HEK293 (cell line): Measurements from ENCODE around the gene ZNF273.

Source experiments
- CTCF ChIA-PET: fragments of 350-600 bp; formaldehyde crosslinking; extraction: SDS; loops from one replicate; lab custom pipeline; 2021; ENCODE audit warnings: antibody characterized with exemption; lab: Yijun Ruan, JAX
- POLR2A ChIA-PET: fragments of 300-600 bp; formaldehyde crosslinking; extraction: SDS; loops from one replicate; lab custom pipeline; 2020; ENCODE audit warnings: antibody characterized with exemption, inconsistent platforms; lab: Yijun Ruan, JAX
- H3K27ac ChIP-seq: fragments of 200-500 bp; sonication (Bioruptor generic); 2 replicates; pipeline ENCODE4 v1.5.1; 2014; ENCODE audit warnings: low read depth, low read length, control low read depth, inconsistent platforms; ENCODE audit errors: extremely low read depth
- H3K36me3 ChIP-seq, 2 experiments: fragments of 200-500 bp in 1 of 2; sonication (Bioruptor generic) in 1 of 2; 1 replicate in 1 of 2; 2 replicates in 1 of 2; pipeline ENCODE4 v1.5.1; 2014 to 2017; ENCODE audit warnings: inconsistent platforms in 2 of 2, low read length in 2 of 2; ENCODE audit not compliant: control insufficient read depth in 2 of 2, insufficient read depth in 1 of 2
- H3K4me1 ChIP-seq: fragments of 200-500 bp; sonication (Bioruptor generic); 2 replicates; pipeline ENCODE4 v1.5.1; 2014; ENCODE audit warnings: mild to moderate bottlenecking, low read length, inconsistent platforms; ENCODE audit not compliant: control insufficient read depth, insufficient read depth
- H3K4me3 ChIP-seq: 2 replicates; pipeline ENCODE4 v1.5.1; 2011; ENCODE audit warnings: low read depth, mild to moderate bottlenecking, control low read depth, low read length, moderate library complexity
- H3K9me3 ChIP-seq: fragments of 200-500 bp; sonication (Bioruptor generic); 2 replicates; pipeline ENCODE4 v1.5.1; 2014; ENCODE audit warnings: low read depth, low read length, inconsistent platforms; ENCODE audit not compliant: control insufficient read depth, insufficient read depth
- BCL11A ChIP-seq: fragments of 450-650 bp; formaldehyde crosslinking; IDR thresholded peaks from 2 replicates; pipeline ENCODE4 v1.5.1; 2016; ENCODE audit warnings: low read depth, missing biosample characterization, missing genetic modification characterization
- GLI2 ChIP-seq: fragments of 450-650 bp; formaldehyde crosslinking; IDR thresholded peaks from 2 replicates; pipeline ENCODE4; 2017; ENCODE audit warnings: missing biosample characterization, missing genetic modification characterization, low read depth, borderline replicate concordance
- KLF8 ChIP-seq: fragments of 450-650 bp; formaldehyde crosslinking; IDR thresholded peaks from 2 replicates; pipeline ENCODE4 v1.5.1; 2016; ENCODE audit warnings: missing biosample characterization, missing genetic modification characterization
- PRDM2 ChIP-seq: fragments of 450-650 bp; formaldehyde crosslinking; IDR thresholded peaks from 2 replicates; pipeline ENCODE4 v1.5.1; 2016; ENCODE audit warnings: missing biosample characterization, missing genetic modification characterization, borderline replicate concordance
- ZBTB7A ChIP-seq: fragments of 450-650 bp; formaldehyde crosslinking; IDR thresholded peaks from 2 replicates; pipeline ENCODE4 v1.5.1; 2016; ENCODE audit warnings: low read depth, missing biosample characterization, missing genetic modification characterization
- ZFP41 ChIP-seq: fragments of 450-650 bp; formaldehyde crosslinking; IDR thresholded peaks from 2 replicates; pipeline ENCODE4 v1.5.1; 2016; ENCODE audit warnings: missing biosample characterization, missing genetic modification characterization, borderline replicate concordance
- ZNF140 ChIP-seq: fragments of 450-650 bp; formaldehyde crosslinking; IDR thresholded peaks from 2 replicates; pipeline ENCODE4 v1.5.1; 2016; ENCODE audit warnings: missing biosample characterization, missing genetic modification characterization
- ZNF157 ChIP-seq: fragments of 450-650 bp; formaldehyde crosslinking; IDR thresholded peaks from 2 replicates; pipeline ENCODE4 v1.5.1; 2016; ENCODE audit warnings: missing biosample characterization, missing genetic modification characterization
- ZNF292 ChIP-seq: fragments of 450-650 bp; formaldehyde crosslinking; IDR thresholded peaks from 2 replicates; pipeline ENCODE4 v1.5.1; 2016; ENCODE audit warnings: low read depth, missing biosample characterization, missing genetic modification characterization, borderline replicate concordance
- ZNF341 ChIP-seq: fragments of 450-650 bp; formaldehyde crosslinking; IDR thresholded peaks from 2 replicates; pipeline ENCODE4; 2016; ENCODE audit warnings: low read depth, missing biosample characterization, missing genetic modification characterization
- ZNF549 ChIP-seq: fragments of 450-650 bp; IDR thresholded peaks from 2 replicates; pipeline ENCODE4 v1.5.1; 2018; ENCODE audit warnings: missing biosample characterization, missing genetic modification characterization, mild to moderate bottlenecking, inconsistent platforms, moderate library complexity
- ZNF555 ChIP-seq: fragments of 450-650 bp; formaldehyde crosslinking; conservative IDR thresholded peaks from 2 replicates; pipeline ENCODE4 v1.5.1; 2017; ENCODE audit warnings: missing biosample characterization, mild to moderate bottlenecking, missing genetic modification characterization, inconsistent platforms
- ZNF558 ChIP-seq: fragments of 450-650 bp; formaldehyde crosslinking; IDR thresholded peaks from 2 replicates; pipeline ENCODE4 v1.5.1; 2016; ENCODE audit warnings: missing biosample characterization, missing genetic modification characterization
- ZNF571 ChIP-seq: fragments of 450-650 bp; formaldehyde crosslinking; IDR thresholded peaks from 2 replicates; pipeline ENCODE4 v1.5.0; 2017; ENCODE audit warnings: missing biosample characterization, missing genetic modification characterization
- ZNF600 ChIP-seq: fragments of 450-650 bp; formaldehyde crosslinking; IDR thresholded peaks from 2 replicates; pipeline ENCODE4 v1.5.1; 2016; ENCODE audit warnings: missing biosample characterization, missing genetic modification characterization
- ZNF677 ChIP-seq: fragments of 450-650 bp; IDR thresholded peaks from 2 replicates; pipeline ENCODE4 v1.5.0; 2018; ENCODE audit warnings: missing biosample characterization, mild to moderate bottlenecking, missing genetic modification characterization, moderate library complexity
- ZNF701 ChIP-seq: fragments of 450-650 bp; formaldehyde crosslinking; IDR thresholded peaks from 2 replicates; pipeline ENCODE4 v1.5.1; 2016; ENCODE audit warnings: missing biosample characterization, missing genetic modification characterization
- ZNF791 ChIP-seq: fragments of 450-650 bp; formaldehyde crosslinking; IDR thresholded peaks from 2 replicates; pipeline ENCODE4 v1.5.1; 2016; ENCODE audit warnings: missing biosample characterization, missing genetic modification characterization
- ZSCAN30 ChIP-seq: fragments of 450-650 bp; IDR thresholded peaks from 2 replicates; pipeline ENCODE4 v1.5.1; 2018; ENCODE audit warnings: missing biosample characterization, mild to moderate bottlenecking, missing genetic modification characterization, moderate library complexity
- TF ChIP-seq, protein P1 (sequence below): fragments of 450-650 bp; formaldehyde crosslinking; IDR thresholded peaks from 2 replicates; pipeline ENCODE4 v1.5.1; 2016; ENCODE audit warnings: missing biosample characterization, missing genetic modification characterization
- TF ChIP-seq, protein P2 (sequence below): fragments of 450-650 bp; formaldehyde crosslinking; IDR thresholded peaks from 2 replicates; pipeline ENCODE4 v1.5.1; 2016; ENCODE audit warnings: missing biosample characterization, missing genetic modification characterization
- TF ChIP-seq, protein P3 (sequence below): sonication (generic); formaldehyde crosslinking; IDR thresholded peaks from 2 replicates; pipeline ENCODE4 v1.8.1; 2022; ENCODE audit warnings: mild to moderate bottlenecking, moderate library complexity, missing genetic modification reagents
- TF ChIP-seq, protein P4 (sequence below): fragments of 450-650 bp; formaldehyde crosslinking; IDR thresholded peaks from 2 replicates; pipeline ENCODE4 v1.5.1; 2016; ENCODE audit warnings: missing biosample characterization, missing genetic modification characterization

The ZNF273 gene

GRCh38 chr7:64853679-64854078 lies 49.4 kb upstream of the ZNF273 start (continued):
- TF ChIP-seq ZFP41 (tag by site-specific recombination) (no peak), ZNF701 (no peak)
- TF ChIP-seq, protein P1, sequence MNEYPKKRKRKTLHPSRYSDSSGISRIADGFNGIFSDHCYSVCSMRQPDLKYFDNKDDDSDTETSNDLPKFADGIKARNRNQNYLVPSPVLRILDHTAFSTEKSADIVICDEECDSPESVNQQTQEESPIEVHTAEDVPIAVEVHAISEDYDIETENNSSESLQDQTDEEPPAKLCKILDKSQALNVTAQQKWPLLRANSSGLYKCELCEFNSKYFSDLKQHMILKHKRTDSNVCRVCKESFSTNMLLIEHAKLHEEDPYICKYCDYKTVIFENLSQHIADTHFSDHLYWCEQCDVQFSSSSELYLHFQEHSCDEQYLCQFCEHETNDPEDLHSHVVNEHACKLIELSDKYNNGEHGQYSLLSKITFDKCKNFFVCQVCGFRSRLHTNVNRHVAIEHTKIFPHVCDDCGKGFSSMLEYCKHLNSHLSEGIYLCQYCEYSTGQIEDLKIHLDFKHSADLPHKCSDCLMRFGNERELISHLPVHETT, result no peak
- TF ChIP-seq, protein P2, sequence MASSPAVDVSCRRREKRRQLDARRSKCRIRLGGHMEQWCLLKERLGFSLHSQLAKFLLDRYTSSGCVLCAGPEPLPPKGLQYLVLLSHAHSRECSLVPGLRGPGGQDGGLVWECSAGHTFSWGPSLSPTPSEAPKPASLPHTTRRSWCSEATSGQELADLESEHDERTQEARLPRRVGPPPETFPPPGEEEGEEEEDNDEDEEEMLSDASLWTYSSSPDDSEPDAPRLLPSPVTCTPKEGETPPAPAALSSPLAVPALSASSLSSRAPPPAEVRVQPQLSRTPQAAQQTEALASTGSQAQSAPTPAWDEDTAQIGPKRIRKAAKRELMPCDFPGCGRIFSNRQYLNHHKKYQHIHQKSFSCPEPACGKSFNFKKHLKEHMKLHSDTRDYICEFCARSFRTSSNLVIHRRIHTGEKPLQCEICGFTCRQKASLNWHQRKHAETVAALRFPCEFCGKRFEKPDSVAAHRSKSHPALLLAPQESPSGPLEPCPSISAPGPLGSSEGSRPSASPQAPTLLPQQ (tag by site-specific recombination), result no peak

- ChIA-PET POLR2A (no interaction called here), CTCF (no interaction called here)
- H3K4me1 ChIP-seq, result no peaks in the 10 kb centered on the region
- TF ChIP-seq, protein P3, sequence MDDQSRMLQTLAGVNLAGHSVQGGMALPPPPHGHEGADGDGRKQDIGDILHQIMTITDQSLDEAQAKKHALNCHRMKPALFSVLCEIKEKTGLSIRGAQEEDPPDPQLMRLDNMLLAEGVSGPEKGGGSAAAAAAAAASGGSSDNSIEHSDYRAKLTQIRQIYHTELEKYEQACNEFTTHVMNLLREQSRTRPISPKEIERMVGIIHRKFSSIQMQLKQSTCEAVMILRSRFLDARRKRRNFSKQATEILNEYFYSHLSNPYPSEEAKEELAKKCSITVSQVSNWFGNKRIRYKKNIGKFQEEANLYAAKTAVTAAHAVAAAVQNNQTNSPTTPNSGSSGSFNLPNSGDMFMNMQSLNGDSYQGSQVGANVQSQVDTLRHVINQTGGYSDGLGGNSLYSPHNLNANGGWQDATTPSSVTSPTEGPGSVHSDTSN (CRISPR knock-in tag), result no peak
- TF ChIP-seq ZNF677 (no peak), ZNF140 (tag by site-specific recombination) (no peak), KLF8 (tag by site-specific recombination) (no peak), ZBTB7A (tag by site-specific recombination) (no peak), ZNF791 (tag by site-specific recombination) (no peak), ZNF549 (no peak), ZNF341 (no peak)
- H3K4me3 ChIP-seq, result no peak overlapping the region
- H3K36me3 ChIP-seq, result no peaks in the 10 kb centered on the region
- H3K27ac ChIP-seq, result no peak overlapping the region
- H3K9me3 ChIP-seq, result no peaks in the 10 kb centered on the region
These were observed 48.1 kb upstream of the ZNF273 start for GRCh38 chr7:64854969-64855368.

DNA sequence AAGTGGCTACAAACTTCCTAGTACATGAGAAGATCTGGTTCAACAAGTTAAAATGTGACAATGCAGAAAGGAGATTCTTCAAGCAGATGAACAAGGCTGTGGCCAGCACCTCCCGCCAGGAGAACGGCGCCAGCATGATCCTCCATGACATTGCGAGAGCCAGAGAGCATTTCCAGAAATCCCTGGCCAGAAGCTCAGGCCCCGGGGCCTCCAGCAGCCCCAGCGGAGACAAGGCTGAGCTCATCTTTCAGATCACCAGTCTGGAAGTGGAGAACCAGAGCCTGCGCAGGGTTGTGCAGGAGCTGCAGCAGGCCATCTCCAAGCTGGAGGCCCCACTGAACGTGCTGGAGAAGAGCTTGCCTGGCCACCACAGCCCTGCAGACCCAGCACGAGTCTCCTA lies 40.1 kb upstream of the ZNF273 start:
- ChIA-PET CTCF (no interaction called here), POLR2A (no interaction called here)
- Histone ChIP-seq H3K27ac (no peak overlapping the region), H3K9me3 (no peaks in the 10 kb centered on the region), H3K4me1 (no peaks in the 10 kb centered on the region), H3K4me3 (no peak overlapping the region), H3K36me3 (no peaks in the 10 kb centered on the region)
- TF ChIP-seq ZNF600 (tag by site-specific recombination), result no peak
- no peak for TF ChIP-seq GLI2
- TF ChIP-seq BCL11A, result no peak
- TF ChIP-seq, protein P4, sequence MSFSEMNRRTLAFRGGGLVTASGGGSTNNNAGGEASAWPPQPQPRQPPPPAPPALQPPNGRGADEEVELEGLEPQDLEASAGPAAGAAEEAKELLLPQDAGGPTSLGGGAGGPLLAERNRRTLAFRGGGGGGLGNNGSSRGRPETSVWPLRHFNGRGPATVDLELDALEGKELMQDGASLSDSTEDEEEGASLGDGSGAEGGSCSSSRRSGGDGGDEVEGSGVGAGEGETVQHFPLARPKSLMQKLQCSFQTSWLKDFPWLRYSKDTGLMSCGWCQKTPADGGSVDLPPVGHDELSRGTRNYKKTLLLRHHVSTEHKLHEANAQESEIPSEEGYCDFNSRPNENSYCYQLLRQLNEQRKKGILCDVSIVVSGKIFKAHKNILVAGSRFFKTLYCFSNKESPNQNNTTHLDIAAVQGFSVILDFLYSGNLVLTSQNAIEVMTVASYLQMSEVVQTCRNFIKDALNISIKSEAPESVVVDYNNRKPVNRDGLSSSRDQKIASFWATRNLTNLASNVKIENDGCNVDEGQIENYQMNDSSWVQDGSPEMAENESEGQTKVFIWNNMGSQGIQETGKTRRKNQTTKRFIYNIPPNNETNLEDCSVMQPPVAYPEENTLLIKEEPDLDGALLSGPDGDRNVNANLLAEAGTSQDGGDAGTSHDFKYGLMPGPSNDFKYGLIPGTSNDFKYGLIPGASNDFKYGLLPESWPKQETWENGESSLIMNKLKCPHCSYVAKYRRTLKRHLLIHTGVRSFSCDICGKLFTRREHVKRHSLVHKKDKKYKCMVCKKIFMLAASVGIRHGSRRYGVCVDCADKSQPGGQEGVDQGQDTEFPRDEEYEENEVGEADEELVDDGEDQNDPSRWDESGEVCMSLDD (tag by site-specific recombination), result no peak
- no peak for TF ChIP-seq ZNF571 (tag by site-specific recombination)
- no peak for TF ChIP-seq ZNF555
- no peak for TF ChIP-seq ZNF157 (tag by site-specific recombination)
- no peak for TF ChIP-seq ZNF558 (tag by site-specific recombination)
- TF ChIP-seq ZNF292 (tag by site-specific recombination), result no peak
- TF ChIP-seq ZNF140 (tag by site-specific recombination), result no peak
- TF ChIP-seq PRDM2 (tag by site-specific recombination), result no peak
- TF ChIP-seq ZSCAN30 (tag by site-specific recombination), result no peak
